AG08396 (cell line): ENCODE measurements around the gene TBX15.

Source experiments
- DNase-seq: peaks from one replicate; pipeline ENCODE4 v3.0.0; 2012; ENCODE audit warnings: low spot score, mixed read lengths

The TBX15 gene

DNA sequence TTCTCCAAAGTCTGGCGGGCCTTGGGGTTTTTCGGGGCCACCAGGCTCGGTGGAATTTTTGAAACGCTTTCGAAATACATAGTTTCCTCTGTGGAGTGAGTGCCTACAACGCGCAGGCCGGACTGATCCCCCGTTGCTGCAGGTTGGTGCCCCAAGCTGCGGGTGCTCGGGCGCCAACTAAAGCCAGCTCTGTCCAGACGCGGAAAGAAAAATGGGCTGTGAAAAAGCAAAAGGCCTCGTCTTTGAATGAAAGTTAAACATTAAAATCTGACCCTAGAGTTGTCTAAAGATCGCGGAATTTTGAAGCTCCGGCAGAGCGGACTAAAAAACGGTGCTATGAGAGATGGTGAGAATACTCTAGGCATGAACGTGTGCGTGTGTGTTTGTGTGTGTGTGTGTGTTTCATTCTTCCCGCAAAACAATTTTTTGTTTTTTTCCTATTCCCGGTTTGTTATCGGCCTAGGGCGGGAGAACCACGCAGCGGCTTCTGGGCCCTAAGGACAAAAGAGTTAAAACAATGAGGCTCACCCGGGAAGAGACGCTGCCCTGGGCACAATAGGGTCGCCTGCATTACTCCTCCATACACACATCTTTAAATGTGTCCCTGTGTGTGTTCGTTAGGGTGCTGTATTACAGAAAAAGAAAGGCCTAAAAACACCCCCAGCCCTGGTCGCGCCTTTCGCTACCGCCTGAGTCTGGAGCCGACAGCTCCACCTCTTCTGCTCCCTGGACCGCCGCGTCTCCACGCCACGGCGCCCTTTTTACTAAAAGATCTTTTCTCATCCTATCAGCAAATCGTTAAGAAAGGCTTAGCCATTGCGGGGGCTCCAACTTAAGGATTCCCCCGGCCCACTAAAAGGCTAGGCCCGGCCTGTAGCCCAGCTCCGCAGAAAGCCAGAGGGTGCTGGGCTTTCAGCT lies 3.2 kb downstream of the TBX15 start:
- DNase-seq = peak; percentile 4

GRCh38 chr1:118984086-118984721 lies 3.9 kb downstream of the TBX15 start:
- DNase-seq = no peak

GRCh38 chr1:118983558-118984041 lies 4.5 kb downstream of the TBX15 start:
- no peak for DNase-seq

GRCh38 chr1:118982821-118983557 lies 5.2 kb downstream of the TBX15 start:
- no peak for DNase-seq

DNA sequence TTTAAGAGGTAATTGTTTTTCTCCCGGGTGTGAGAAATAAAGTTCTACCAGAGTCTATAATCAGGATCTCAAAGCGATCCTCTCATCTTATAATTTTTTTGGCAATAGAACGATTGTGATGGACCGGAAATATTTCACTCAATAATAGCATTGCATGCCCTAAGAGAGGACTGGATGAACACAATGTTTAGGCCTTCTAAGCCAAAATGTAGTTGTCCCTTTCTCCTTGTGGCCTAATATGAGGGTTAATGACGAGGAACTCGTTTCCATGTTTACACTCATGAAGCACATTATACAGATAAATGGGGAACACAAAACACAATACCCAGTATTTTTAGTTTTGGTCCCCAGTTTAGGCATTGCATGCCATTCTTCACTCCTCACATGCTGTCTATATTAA lies 5.9 kb downstream of the TBX15 start:
- DNase-seq = no peak

- no peak for DNase-seq
Observed at GRCh38 chr1:118981436-118981835, 6.7 kb downstream of the TBX15 start.

- DNase-seq = no peak
Observed at GRCh38 chr1:118979754-118980575, 8.2 kb downstream of the TBX15 start.

GRCh38 chr1:118978914-118979701 lies 9.0 kb downstream of the TBX15 start:
- no peak for DNase-seq

GRCh38 chr1:118977600-118977999 lies 10.5 kb downstream of the TBX15 start:
- no peak for DNase-seq

DNA sequence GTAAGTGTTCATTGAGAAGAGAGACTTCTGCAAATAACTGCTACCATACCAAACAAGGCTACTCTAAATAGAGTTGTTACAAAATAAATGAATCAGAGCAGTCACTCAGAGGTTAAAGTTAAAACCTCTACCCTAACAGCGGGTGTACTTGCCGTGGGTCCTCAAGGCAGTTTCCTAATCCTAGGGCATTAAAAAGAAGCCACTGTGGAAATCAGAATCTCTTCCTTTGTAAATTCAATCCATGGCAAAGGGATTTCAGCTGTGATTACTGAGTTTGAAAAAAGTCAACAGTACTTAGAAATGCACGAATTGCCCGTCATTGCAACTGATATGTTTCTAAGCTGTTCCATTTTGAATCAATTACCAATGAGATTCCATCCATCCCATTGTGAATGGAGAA lies 13.5 kb downstream of the TBX15 start:
- no peak for DNase-seq

DNA sequence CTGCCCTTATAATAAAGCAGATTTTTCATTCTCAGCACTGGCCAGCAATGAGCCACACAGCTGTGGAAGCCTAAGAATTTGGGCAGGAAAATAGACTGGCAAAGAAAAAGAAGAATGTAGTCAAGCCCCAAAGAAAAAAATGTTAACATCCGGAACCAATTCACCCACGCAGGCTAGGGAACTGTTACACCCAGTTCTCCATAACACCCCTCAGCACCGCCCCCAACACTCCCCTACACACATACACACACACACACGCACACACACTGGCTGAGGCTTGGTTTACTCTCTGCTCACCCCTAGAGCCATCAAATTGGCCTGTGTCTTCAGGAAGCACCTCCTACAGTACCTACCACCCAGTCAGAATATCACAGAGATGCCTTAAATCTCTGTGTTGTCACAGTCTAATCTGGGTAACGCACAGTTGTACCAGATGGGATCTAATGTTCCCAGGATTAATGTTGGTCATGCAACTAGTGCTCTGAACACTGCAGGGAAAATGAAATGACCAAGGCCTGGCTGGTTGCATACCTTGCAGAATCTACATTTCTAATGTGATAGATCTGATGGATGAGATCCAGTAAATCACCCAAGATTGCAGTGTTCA lies 14.5 kb downstream of the TBX15 start:
- DNase-seq = no peak

- DNase-seq = no peak
Observed at GRCh38 chr1:118973032-118973431, 15.1 kb downstream of the TBX15 start.

DNA sequence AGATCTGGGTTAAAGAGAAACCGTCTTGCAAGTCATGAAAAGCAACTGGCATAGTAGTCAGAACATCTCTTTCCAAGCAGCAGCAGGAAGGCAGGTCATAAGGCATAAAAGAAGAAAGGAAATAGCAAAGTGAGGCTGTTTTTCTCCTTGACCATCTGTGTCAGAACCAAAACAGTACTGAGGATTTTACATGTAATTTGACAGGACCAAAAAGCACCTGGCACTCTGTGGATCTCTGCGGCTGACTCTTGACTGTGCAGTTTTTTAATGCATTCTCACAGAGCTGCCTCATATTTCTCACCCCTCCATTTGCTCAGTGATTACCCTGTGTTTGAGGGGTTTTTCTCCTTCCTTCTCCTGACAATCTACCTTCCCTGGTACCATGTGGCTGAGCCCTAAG lies 17.7 kb downstream of the TBX15 start:
- DNase-seq = no peak

- DNase-seq = no peak
Observed at GRCh38 chr1:118963456-118964430, 24.4 kb downstream of the TBX15 start.

- no peak for DNase-seq
Observed at GRCh38 chr1:118963138-118963455, 25.0 kb downstream of the TBX15 start.

GRCh38 chr1:118961156-118961555 lies 27.0 kb downstream of the TBX15 start:
- DNase-seq = no peak

GRCh38 chr1:118960567-118961136 lies 27.5 kb downstream of the TBX15 start:
- DNase-seq = no peak

DNA sequence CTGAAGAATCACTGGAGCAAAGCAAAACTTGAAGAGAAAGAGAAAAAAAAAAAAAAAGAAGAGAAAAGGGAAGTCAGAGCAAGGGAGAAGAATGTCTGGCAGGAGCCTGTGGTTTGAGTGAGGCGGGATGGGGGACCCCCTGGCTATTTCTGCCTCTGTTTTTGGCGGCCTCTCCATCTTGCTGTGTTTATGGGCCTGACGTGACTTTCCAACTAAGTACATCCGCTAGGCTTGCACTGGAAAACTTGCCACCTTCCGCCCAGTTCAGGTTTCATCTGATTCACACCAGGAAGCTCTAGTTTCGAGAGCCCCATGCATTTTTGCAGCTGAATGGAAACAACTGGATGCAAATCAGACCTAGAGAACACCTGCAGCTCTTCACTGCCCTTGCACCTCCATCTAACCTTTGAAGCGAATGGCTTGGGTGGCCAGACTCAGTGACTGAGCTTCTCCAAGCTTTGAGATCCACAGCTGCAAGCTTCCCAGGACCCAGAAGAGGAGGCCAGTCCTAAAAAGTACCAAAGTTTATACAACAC lies 28.0 kb downstream of the TBX15 start:
- no peak for DNase-seq
